ENCODE results near the gene FXYD3. TPM values are rescaled to one million over a fixed set of nuclear protein-coding genes. Genes with fewer than 3 reads are reported as not detected.

The FXYD3 gene
- polyA plus RNA-seq, 1 experiment = not detected

GRCh38 chr19:35142606-35143230, 27.1 kb downstream of the FXYD3 start:
- H3K4me3 ChIP-seq (ENCODE audit: low read depth, low read length) = peak overlapping the region; percentile 8; the same call in 1 of the 2 replicates
- ChIA-PET CTCF (interaction anchor here (0.6 to 4.8 kb wide), 21 partner anchors 10 to 353 kb away, joined by 3 to 41 read pairs (median 5); partner anchors contain the start of genes FXYD3 and FXYD5), POLR2A (interaction anchor here (0.6 kb wide), 1 partner anchor 19 kb away, joined by 6 read pairs; no protein-coding TSS in a partner anchor)
- DNase-seq (ENCODE audit: low read depth) = no peak
- TF ChIP-seq CTCF (IDR thresholded peaks at IDR 0.05; ENCODE audit: insufficient read depth, low read depth, low read length) = peak; percentile 61
- no peaks in the 10 kb centered on the region for H3K36me3 ChIP-seq (ENCODE audit: control insufficient read depth, insufficient read depth, low read length)
- peaks cover 2% of the 10 kb centered on the region; the same call in 1 of the 2 replicates for H3K27me3 ChIP-seq (ENCODE audit: control insufficient read depth, insufficient read depth, low read length)

DNA sequence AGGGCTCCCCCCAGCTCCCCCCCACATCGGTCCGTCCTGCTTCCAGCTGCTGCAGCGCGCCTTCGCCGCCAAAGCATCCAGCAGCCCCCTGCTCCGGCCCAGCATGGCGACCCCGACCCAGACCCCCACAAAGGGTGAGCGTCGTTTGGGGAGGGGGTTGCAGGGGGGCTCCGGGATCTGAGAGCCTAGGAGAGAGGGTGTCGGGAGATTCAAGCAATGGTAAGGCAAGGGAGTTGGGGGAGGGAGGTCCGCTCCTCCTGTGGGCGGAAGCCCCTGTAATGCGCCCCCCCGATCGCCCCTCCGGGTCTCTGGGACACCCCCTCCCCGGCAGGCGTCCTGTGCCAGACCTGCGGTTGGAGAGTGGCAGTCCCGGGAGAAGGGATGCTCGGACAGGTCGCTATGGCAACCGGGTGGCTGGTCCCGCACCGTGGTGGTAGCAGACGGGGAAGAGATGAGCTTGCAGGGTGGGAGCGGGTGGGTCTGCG, 27.6 kb downstream of the FXYD3 start, which contains the start of gene FXYD7:
FXYD7 (plus strand) TSS at position 25 of the 485 bp plus-strand sequence; CDS start at position 104, 79 bp downstream.
- CTCF ChIA-PET = interaction anchor here (0.7 to 4.8 kb wide), 7 partner anchors 10 to 171 kb away, joined by 3 to 41 read pairs (median 7); partner anchors contain the start of genes FXYD3 and FXYD5
- POLR2A ChIA-PET = interaction anchor here (0.6 kb wide), 1 partner anchor 18 kb away, joined by 6 read pairs; no protein-coding TSS in a partner anchor
- DNase-seq (ENCODE audit: low read depth) = no peak

GRCh38 chr19:35143818-35144217, 28.2 kb downstream of the FXYD3 start:
- no peak overlapping the region for H3K4me3 ChIP-seq (ENCODE audit: low read depth, low read length)
- no peaks in the 10 kb centered on the region for H3K36me3 ChIP-seq (ENCODE audit: control insufficient read depth, insufficient read depth, low read length)
- CTCF ChIA-PET = interaction anchor here (0.7 to 4.8 kb wide), 4 partner anchors 10 to 121 kb away, joined by 3 to 41 read pairs (median 7); partner anchors contain the start of genes FXYD3 and FXYD5
- no peak for TF ChIP-seq CTCF (IDR thresholded peaks at IDR 0.05; ENCODE audit: insufficient read depth, low read depth, low read length)
- POLR2A ChIA-PET = no interaction called here
- no peak for DNase-seq (ENCODE audit: low read depth)
- peaks cover 2% of the 10 kb centered on the region; the same call in 1 of the 2 replicates for H3K27me3 ChIP-seq (ENCODE audit: control insufficient read depth, insufficient read depth, low read length)

More for the DNA sequence above, 27.6 kb downstream of the FXYD3 start, which contains the start of gene FXYD7:
- 0 out of 2 replicates have a peak, but pooled peaks have one; percentile 4 for TF ChIP-seq CTCF (IDR thresholded peaks at IDR 0.05; ENCODE audit: insufficient read depth, low read depth, low read length)
- H3K36me3 ChIP-seq (ENCODE audit: control insufficient read depth, insufficient read depth, low read length) = no peaks in the 10 kb centered on the region
- H3K27me3 ChIP-seq (ENCODE audit: control insufficient read depth, insufficient read depth, low read length) = peaks cover 2% of the 10 kb centered on the region; the same call in 1 of the 2 replicates
- H3K4me3 ChIP-seq (ENCODE audit: low read depth, low read length) = peak within 1 kb of the TSS; percentile 8; the same call in 1 of the 2 replicates

GRCh38 chr19:35144259-35144599, 28.6 kb downstream of the FXYD3 start:
- no peak for TF ChIP-seq CTCF (IDR thresholded peaks at IDR 0.05; ENCODE audit: insufficient read depth, low read depth, low read length)
- ChIA-PET POLR2A (no interaction called here), CTCF (interaction anchor here (2.0 kb wide), 1 partner anchor 10 kb away, joined by 7 read pairs; the partner anchor contains the start of gene FXYD5)
- Histone ChIP-seq H3K36me3 (ENCODE audit: control insufficient read depth, insufficient read depth, low read length) (no peaks in the 10 kb centered on the region), H3K4me3 (ENCODE audit: low read depth, low read length) (no peak overlapping the region), H3K27me3 (ENCODE audit: control insufficient read depth, insufficient read depth, low read length) (peaks cover 2% of the 10 kb centered on the region; the same call in 1 of the 2 replicates)
- no peak for DNase-seq (ENCODE audit: low read depth)
